Neural cell (in vitro differentiated cells): ENCODE measurements around the gene NUP155. TPM values are rescaled to one million over a fixed set of nuclear protein-coding genes. Genes with fewer than 3 reads are reported as not detected.

Experiments
- H2AFZ ChIP-seq: fragments of 200-600, 300-800 bp; sonication (generic), shearing (Covaris generic); 2 replicates; pipeline ENCODE4 v1.6.0; 2014; ENCODE audit warnings: low read depth, mild to moderate bottlenecking, antibody characterized with exemption, low read length, moderate library complexity
- H3F3A ChIP-seq: fragments of 200-600 bp; shearing (Covaris generic); 2 replicates; pipeline ENCODE4 v1.6.1; 2016; ENCODE audit warnings: mild to moderate bottlenecking, moderate library complexity, mixed read lengths, antibody characterized with exemption, low read length; ENCODE audit not compliant: insufficient read depth, poor library complexity, severe bottlenecking
- H3K27ac ChIP-seq: fragments of 200-600, 300-800 bp; sonication (generic), shearing (Covaris generic); 2 replicates; pipeline ENCODE4 v1.5.1; 2014; ENCODE audit warnings: mild to moderate bottlenecking, low read length, moderate library complexity
- H3K27me3 ChIP-seq: fragments of 300-800, 200-600 bp; sonication (generic), shearing (Covaris generic); 2 replicates; pipeline ENCODE4 v1.6.0; 2014; ENCODE audit warnings: mild to moderate bottlenecking, low read depth, low read length, moderate library complexity; ENCODE audit not compliant: insufficient read depth
- H3K36me3 ChIP-seq: fragments of 300-800, 200-600 bp; sonication (generic), shearing (Covaris generic); 2 replicates; pipeline ENCODE4 v1.5.1; 2014; ENCODE audit warnings: mild to moderate bottlenecking, antibody characterized with exemption, low read length, moderate library complexity; ENCODE audit not compliant: insufficient read depth
- H3K4me2 ChIP-seq: fragments of 300-800, 200-600 bp; sonication (generic), shearing (Covaris generic); 2 replicates; pipeline ENCODE4 v1.6.0; 2014; ENCODE audit warnings: mild to moderate bottlenecking, low read length
- H3K4me3 ChIP-seq: fragments of 300-800, 200-600 bp; sonication (generic), shearing (Covaris generic); 2 replicates; pipeline ENCODE4 v1.5.1; 2014; ENCODE audit warnings: mild to moderate bottlenecking, low read length, moderate library complexity
- H3K79me2 ChIP-seq: fragments of 200-600 bp; shearing (Covaris generic); replicated peaks from 2 replicates; pipeline ENCODE4 v1.6.0; 2014; ENCODE audit warnings: mild to moderate bottlenecking, low read length, moderate library complexity; ENCODE audit not compliant: insufficient read depth
- H3K9ac ChIP-seq: fragments of 300-800, 200-600 bp; sonication (generic), shearing (Covaris generic); 2 replicates; pipeline ENCODE4 v1.6.1; 2016; ENCODE audit warnings: mild to moderate bottlenecking, low read length, mixed read lengths
- H3K9me2 ChIP-seq: fragments of 200-600 bp; shearing (Covaris generic); 2 replicates; pipeline ENCODE4 v1.6.1; 2016; ENCODE audit warnings: mild to moderate bottlenecking, low read length, mixed read lengths; ENCODE audit not compliant: insufficient read depth
- H3K9me3 ChIP-seq: fragments of 200-600, 300-800 bp; sonication (generic), shearing (Covaris generic); 2 replicates; pipeline ENCODE4 v1.6.1; 2016; ENCODE audit warnings: mild to moderate bottlenecking, mixed run types, low read length, moderate library complexity, mixed read lengths
- H4K20me1 ChIP-seq: fragments of 200-600 bp; shearing (Covaris generic); 2 replicates; pipeline ENCODE4 v1.6.1; 2016; ENCODE audit warnings: mild to moderate bottlenecking, mixed run types; ENCODE audit not compliant: insufficient read depth
- EP300 ChIP-seq: fragments of 450-650 bp; conservative IDR thresholded peaks from 2 replicates; pipeline ENCODE4 v1.6.1; 2014; ENCODE audit warnings: antibody characterized with exemption, mild to moderate bottlenecking, moderate library complexity; ENCODE audit not compliant: poor library complexity, severe bottlenecking
- EZH2 ChIP-seq: fragments of 200-600, 300-800 bp; shearing (Covaris generic), sonication (generic); IDR thresholded peaks from 2 replicates; pipeline ENCODE4 v1.6.1; 2014; ENCODE audit warnings: antibody characterized with exemption, low read length, borderline replicate concordance, mild to moderate bottlenecking; ENCODE audit not compliant: insufficient read depth, poor library complexity, severe bottlenecking
- MXI1 ChIP-seq: fragments of 450-650 bp; conservative IDR thresholded peaks from 2 replicates; pipeline ENCODE4 v1.6.1; 2014; ENCODE audit warnings: antibody characterized with exemption, mild to moderate bottlenecking; ENCODE audit not compliant: poor library complexity, severe bottlenecking
- POLR2AphosphoS5 ChIP-seq: IDR thresholded peaks from 2 replicates; pipeline ENCODE4 v1.6.1; 2012
- RAD21 ChIP-seq: fragments of 450-650 bp; conservative IDR thresholded peaks from 2 replicates; pipeline ENCODE4 v1.6.1; 2014; ENCODE audit warnings: antibody characterized with exemption, mild to moderate bottlenecking, moderate library complexity
- SMC3 ChIP-seq: fragments of 450-650 bp; conservative IDR thresholded peaks from 2 replicates; pipeline ENCODE4 v1.6.1; 2014; ENCODE audit warnings: antibody characterized with exemption, mild to moderate bottlenecking, moderate library complexity; ENCODE audit not compliant: poor library complexity
- TAF1 ChIP-seq: IDR thresholded peaks from 2 replicates; pipeline ENCODE4 v1.6.1; 2012; ENCODE audit warnings: low read depth
- polyA plus RNA-seq: library from polyadenylated mRNA; depleted of rRNA; stranded (reverse); fragments of >200 nt; gene quantifications from 2 replicates; pipeline ENCODE4 v1.2.3, GENCODE V29; 2014
- TF ChIP-seq, protein P1 (sequence below): IDR thresholded peaks from 2 replicates; pipeline ENCODE4 v1.6.1; 2012; ENCODE audit warnings: borderline replicate concordance
- TF ChIP-seq, protein P2 (sequence below): fragments of 450-650 bp; IDR thresholded peaks from 2 replicates; pipeline ENCODE4 v1.5.1; 2014; ENCODE audit warnings: antibody characterized with exemption, mild to moderate bottlenecking, moderate library complexity; ENCODE audit not compliant: poor library complexity, severe bottlenecking

Gene NUP155
- polyA plus RNA-seq, 1 donor from 2014 or later, result 15.9 TPM

DNA sequence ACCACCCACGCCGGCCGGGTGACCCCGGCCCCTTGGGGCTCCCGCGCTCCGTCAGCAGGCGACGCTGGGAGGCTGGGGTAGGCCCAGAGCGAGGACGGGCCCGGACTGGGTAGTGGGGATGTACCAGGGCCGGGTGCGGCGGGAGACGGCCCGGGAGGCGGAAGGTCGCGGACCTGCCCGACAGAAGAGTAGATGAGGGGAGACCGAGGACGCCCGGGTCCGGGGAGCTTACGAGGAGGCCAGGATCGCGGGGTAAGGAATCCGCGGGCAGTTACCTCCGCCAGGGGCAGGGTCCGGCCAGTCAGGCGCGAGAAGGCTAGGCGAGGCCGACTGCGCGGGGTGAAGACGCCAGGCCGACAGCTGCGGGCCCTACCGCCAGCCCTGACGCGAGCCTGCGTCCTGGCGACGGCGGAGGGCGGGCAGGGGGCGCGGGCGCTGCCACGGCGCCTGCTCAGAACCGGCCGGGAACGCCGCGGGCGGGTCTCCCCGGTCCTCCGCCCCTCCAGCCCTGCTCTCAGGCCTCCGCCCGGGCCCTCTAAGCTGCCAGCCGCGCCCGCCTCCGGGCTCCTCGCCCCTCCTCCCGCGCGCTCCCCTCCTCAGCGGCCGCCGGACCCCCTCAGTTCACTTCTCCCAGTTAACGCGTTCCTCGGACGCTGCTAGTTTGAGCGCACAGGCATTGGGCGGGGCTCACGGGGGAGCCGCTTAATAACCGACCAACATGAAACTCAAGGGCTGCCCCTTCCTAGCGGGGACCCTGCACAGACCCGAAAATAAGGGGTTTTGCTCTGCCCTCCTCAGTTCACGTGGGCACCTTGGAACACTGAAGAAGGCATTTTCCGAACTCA, 121.7 kb downstream of the NUP155 start, which contains the start of gene CPLANE1:
CPLANE1 (minus strand) TSS at position 407 of the 845 bp plus-strand sequence. CDS start 1,678 bp downstream, outside the sequence.
- Histone ChIP-seq H3K4me3 (peak within 1 kb of the TSS; percentile 80), H3K9ac (peak within 1 kb of the TSS; percentile 92), H3F3A (peaks cover 5% of the 10 kb centered on the region), H3K4me2 (peak within 1 kb of the TSS; percentile 63), H3K79me2 (peaks cover 8% of the 10 kb centered on the region), H3K9me3 (no peaks in the 10 kb centered on the region), H4K20me1 (no peaks in the 10 kb centered on the region), H2AFZ (peak within 1 kb of the TSS; percentile 80), H3K9me2 (no peaks in the 10 kb centered on the region), H3K27ac (peak within 1 kb of the TSS; percentile 73), H3K27me3 (no peaks in the 10 kb centered on the region), H3K36me3 (no peaks in the 10 kb centered on the region)
- TF ChIP-seq SMC3, result no peak
- TF ChIP-seq TAF1, result peak; percentile 45
- peak; percentile 53 for TF ChIP-seq MXI1
- TF ChIP-seq EZH2, result no peak
- TF ChIP-seq RAD21, result no peak
- TF ChIP-seq POLR2AphosphoS5, result peak; percentile 71

DNA sequence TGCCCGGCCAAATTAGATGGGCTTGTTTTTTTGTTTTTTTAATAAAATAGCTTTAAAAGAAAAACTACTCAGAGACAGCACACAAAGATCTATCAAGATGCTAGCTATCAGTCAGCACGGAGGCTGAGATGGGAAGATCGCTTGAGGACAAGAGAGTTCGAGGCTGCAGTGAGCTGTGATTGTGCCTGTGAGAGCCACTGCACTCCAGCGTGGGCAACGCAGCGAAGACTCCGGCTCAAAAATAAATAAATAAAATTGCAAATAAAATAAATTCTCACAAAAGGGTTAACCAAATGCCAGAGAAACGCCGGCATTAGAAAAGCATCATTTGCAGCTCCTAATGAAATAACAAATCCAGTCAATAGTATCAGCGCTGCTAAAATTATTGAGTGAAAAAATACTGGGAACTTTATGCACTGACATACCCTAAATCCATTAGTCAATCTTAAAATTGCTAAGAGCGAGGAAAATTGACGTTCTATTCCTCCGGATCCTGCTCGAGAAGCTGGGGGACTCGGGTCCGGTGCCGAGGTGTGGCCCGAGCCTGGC, 122.4 kb downstream of the NUP155 start:
- peak overlapping the region; percentile 73 for H3K27ac ChIP-seq
- peaks cover 5% of the 10 kb centered on the region for H3F3A ChIP-seq
- no peaks in the 10 kb centered on the region for H3K27me3 ChIP-seq
- H3K4me3 ChIP-seq, result peak overlapping the region; percentile 80
- TF ChIP-seq MXI1 (no peak), TAF1 (no peak), RAD21 (no peak), SMC3 (no peak), EP300 (no peak), EZH2 (no peak), POLR2AphosphoS5 (no peak)
- TF ChIP-seq, protein P1, sequence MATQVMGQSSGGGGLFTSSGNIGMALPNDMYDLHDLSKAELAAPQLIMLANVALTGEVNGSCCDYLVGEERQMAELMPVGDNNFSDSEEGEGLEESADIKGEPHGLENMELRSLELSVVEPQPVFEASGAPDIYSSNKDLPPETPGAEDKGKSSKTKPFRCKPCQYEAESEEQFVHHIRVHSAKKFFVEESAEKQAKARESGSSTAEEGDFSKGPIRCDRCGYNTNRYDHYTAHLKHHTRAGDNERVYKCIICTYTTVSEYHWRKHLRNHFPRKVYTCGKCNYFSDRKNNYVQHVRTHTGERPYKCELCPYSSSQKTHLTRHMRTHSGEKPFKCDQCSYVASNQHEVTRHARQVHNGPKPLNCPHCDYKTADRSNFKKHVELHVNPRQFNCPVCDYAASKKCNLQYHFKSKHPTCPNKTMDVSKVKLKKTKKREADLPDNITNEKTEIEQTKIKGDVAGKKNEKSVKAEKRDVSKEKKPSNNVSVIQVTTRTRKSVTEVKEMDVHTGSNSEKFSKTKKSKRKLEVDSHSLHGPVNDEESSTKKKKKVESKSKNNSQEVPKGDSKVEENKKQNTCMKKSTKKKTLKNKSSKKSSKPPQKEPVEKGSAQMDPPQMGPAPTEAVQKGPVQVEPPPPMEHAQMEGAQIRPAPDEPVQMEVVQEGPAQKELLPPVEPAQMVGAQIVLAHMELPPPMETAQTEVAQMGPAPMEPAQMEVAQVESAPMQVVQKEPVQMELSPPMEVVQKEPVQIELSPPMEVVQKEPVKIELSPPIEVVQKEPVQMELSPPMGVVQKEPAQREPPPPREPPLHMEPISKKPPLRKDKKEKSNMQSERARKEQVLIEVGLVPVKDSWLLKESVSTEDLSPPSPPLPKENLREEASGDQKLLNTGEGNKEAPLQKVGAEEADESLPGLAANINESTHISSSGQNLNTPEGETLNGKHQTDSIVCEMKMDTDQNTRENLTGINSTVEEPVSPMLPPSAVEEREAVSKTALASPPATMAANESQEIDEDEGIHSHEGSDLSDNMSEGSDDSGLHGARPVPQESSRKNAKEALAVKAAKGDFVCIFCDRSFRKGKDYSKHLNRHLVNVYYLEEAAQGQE, result no peak
- TF ChIP-seq, protein P2, sequence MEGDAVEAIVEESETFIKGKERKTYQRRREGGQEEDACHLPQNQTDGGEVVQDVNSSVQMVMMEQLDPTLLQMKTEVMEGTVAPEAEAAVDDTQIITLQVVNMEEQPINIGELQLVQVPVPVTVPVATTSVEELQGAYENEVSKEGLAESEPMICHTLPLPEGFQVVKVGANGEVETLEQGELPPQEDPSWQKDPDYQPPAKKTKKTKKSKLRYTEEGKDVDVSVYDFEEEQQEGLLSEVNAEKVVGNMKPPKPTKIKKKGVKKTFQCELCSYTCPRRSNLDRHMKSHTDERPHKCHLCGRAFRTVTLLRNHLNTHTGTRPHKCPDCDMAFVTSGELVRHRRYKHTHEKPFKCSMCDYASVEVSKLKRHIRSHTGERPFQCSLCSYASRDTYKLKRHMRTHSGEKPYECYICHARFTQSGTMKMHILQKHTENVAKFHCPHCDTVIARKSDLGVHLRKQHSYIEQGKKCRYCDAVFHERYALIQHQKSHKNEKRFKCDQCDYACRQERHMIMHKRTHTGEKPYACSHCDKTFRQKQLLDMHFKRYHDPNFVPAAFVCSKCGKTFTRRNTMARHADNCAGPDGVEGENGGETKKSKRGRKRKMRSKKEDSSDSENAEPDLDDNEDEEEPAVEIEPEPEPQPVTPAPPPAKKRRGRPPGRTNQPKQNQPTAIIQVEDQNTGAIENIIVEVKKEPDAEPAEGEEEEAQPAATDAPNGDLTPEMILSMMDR, result no peak
- no peaks in the 10 kb centered on the region for H3K9me2 ChIP-seq
- H3K9me3 ChIP-seq, result no peaks in the 10 kb centered on the region
- peak overlapping the region; percentile 63 for H3K4me2 ChIP-seq
- peaks cover 8% of the 10 kb centered on the region for H3K79me2 ChIP-seq
- H3K36me3 ChIP-seq, result no peaks in the 10 kb centered on the region
- peak overlapping the region; percentile 80 for H2AFZ ChIP-seq
- H4K20me1 ChIP-seq, result no peaks in the 10 kb centered on the region
- H3K9ac ChIP-seq, result peak overlapping the region; percentile 92
